ENCODE results near the gene TMEM86A.

DNA sequence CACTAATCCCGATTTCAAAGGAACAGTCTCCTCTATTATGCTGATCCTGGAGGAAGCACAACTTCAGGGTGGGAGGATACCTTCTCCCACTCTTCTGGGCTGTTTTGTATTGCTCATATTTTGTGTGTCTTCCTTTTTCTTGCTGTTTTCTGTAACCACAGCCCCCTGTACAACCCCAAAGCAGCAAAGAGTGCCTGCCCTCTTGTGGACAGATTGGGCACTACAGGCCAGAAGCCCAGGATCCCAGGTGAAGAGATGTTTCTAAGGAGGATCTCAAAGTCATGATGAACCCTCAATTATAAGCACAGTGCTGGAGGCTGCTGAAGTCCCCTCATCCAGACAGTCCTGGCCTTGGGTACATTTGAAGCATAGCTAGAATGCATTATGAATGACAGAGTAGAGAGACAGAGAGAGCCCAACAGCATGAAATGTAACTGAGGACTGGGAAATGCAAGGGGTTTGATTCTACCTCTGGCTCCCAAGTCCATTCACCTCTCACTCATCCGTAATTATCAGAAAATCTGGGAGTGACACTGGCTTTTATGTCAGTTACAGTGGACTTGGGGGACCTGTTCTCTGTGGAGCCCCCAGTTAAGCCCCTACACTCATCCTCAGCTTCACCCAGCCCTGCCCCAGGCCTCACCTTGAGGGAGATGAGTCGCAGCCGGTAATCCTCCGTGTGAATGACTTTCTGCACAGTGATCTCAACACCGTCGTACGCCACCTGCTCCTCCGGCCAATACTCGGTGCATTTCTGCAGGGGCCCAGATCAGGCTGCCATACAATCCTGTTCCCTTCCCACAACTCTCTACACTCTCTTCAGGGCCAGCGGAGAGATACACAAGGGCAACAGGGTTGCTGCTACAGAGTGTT lies 33.6 kb downstream of the TMEM86A start:
- TF ChIP-seq CHD2 (IDR thresholded peaks at IDR 0.05; ENCODE audit: low read length, partially characterized antibody) = no peak
- TF ChIP-seq RFX5 (IDR thresholded peaks at IDR 0.05; ENCODE audit: low read length) = no peak
- no peak for TF ChIP-seq USF2 (IDR thresholded peaks at IDR 0.05; ENCODE audit: borderline replicate concordance, low read depth, low read length)
